HG03025 (cell line): ENCODE measurements around the gene RAD18.
A peak's percentile ranks its signal among the peaks of the same experiment; 100 is the strongest.

Experiments
- ATAC-seq: cut with Tn5 transposase; IDR thresholded peaks from one replicate; pipeline ENCODE4 v1.9.1; 2021; ENCODE audit warnings: mild to moderate bottlenecking, moderate library complexity; ENCODE audit not compliant: unreplicated experiment, low FRiP score

Gene RAD18

DNA sequence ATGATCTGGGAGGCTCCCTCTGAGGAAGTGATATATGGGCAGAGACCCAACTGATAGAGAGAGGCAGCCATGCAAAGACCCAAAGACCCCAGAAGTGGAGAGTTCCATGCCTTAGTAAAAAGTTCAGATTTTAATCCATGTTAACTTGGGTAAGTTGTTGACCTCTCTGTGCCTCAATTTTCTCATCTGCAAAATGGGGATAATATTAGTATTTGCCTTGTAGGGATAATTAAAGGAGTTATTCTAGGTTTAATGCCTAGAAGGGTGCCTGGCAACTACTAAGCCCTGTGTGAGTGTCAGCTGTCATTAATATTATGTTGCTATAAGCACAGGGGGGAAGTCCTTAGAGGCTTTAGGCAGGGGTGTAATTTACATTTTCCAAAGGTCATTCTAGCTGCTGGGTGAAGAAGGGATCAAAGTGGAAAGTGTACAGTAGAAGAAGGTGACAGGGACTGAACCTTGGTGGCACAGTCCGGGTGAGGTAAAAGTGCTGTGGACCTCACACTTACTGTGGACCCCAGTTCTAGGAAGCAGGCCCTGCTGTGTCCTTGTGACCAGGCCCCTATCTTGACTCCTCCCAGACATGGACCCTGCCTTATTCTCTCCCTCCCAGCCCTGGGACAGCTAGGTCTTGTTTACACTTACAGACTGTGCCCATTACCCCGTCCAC is 3.0 kb upstream of the RAD18 start:
- no peak for ATAC-seq

DNA sequence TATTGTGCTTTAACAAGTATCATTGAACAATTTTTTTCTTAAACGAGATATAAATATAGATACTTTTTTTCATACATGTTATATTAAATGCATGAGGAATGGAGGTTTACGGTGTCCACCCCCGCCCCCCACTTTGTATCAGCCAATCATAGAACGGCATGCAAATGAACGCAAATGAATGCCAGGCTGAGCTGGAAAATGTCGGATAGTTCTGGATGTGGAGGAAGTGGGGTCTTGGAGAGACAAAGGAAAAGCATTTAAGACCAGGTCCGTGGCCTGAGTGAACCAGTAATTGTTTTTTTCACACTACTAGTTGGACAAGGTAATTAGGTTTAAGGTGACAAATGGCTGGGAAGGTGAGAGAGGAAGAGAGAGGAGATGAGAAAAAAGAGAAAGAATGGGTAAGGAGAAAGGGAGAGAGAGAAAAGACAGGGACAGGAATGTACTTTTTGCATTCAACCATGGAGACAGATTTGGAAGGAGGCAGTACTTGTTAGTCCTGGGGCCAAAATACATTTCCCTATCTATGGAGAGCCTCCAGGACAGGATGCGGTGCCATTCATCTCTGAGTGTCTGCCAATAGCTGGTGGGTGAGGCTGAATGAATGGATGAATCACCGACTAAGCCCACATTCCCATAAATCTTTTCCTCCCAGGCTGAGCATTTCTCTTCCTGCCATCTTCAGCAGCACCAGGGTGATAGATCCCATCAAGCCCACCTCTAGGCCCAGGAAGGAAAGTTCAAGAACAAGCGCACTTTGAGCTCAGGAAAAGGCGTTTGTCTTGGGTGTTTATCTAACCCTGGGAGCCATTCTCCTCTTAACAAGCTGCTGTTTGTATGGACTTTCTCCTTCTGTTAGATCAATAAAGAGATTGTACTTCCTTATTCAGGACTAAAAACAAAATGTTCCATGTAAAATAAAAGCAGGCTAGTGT is 1.4 kb upstream of the RAD18 start:
- no peak for ATAC-seq

DNA sequence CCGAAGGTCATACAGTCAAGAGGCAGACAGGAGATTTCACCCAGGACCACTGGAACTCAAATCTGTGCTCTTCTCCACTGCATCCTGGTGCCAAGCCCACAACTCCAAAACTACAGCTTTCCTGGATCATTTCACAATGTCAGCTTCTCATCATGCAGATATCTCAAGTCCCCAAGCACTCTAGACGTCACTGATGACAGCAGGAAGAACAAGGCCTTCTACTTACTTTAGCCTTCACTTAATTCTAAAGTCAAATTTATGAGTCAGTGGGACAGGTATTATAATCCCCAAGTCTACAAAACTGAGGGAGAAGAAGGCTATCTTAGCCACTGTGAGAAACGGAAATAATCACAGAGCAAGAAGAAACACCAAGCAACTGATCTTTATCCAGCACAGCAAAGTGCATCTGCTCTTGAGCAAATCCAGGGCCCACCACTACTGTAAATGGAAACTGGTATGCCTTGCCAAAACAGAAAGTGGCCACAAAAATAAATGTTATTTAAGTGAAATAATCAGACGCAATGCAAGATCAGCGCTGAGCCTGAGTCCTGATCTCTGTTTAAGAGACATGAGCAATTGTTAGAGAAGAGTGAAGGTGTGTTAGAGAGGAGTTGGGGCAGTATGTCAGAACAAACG is 928 bp downstream of the RAD18 start:
- ATAC-seq: no peak

DNA sequence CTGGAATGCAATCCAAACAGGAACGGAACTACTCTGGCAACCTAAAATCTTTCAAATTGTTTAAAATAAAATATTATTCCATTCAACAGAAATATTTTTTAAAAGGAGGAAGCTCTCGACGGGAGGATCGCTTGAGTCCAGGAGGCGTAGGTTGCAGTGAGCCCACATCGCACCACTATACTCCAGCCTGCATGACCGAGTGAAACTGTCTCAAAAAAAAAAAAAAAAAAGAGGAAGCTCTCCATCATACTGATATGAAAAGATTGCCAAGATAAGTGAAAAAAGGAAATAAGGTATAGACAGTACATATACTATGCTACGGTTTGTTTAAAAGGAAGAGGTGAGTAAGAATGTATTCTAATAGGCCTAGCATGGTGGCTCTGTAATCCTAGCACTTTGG is 3.6 kb downstream of the RAD18 start:
- ATAC-seq: no peak

DNA sequence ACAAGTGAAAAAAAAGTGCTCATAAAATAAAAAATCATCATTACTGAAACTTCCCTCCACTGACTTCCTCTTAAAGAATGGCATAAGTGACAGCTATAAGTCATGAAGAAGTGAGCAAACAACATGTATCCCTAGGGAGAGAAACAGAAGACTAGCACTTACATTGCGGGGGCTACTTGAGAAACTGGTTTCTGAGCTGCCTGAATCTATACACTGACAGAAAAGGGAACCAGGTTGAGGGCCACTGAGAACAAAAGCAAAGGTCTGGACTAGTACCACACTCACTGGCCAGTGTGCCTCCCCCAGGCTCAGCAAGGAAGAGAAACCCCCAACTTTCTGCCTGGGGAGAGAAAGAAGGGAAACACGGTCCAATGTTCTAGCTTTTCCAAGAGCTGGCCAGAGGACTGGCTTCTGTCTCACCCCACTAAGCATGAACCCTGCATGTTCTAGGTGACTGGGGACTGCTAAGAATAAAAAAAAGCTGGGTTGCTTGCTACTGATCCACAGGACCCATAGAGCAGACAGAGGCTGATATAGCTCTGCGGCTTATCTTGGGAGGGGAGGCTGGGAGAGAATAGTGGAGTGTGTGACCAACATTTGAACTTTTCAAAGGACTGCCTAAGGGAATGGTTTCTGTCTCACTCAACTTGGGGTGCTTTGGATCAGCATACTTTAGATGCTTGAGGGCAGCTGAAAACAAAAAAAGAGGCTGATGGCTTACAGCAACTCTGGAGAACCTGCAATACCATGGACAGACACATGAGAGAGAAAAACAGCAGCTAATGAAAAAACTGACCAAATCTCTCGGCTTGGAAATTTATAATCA is 8.1 kb downstream of the RAD18 start:
- ATAC-seq: peak; percentile 77

DNA sequence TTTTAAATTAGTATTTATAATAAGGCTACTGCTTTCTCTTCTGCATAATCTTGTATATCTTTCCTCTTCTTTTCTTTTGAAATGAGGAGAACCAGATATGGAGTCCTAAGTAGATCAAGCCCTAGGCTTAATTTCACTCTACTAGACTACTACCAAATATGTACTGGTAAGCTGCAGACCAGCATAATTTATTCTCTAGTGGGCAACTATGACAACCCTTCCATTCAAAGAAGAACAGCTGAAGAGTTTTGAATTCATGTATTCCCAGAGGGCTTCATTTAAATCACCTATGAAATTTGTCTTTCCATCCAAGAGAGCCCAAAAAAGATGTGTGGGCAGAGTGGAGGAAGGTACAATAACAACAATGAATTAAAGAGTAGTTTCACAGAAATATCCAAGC is 10.0 kb downstream of the RAD18 start:
- no peak for ATAC-seq

DNA sequence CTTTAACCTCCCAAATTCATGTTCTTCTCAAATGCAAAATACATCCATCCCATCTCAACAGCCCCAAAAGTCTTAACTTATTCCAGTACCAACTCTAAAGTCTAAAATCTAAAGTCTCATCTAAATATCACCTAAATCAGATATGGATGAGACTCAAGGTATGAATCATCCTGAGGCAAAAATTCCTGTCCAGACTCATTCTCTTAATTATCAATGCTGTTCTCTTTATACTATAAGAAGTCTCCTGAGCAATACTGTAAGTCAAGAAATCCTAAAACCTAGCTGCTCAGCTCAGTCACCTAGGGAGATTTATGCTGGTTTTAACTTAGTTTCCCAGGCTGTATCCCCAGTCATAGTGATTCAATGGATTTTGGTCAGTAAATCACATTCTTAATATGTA is 11.1 kb downstream of the RAD18 start:
- ATAC-seq: no peak

DNA sequence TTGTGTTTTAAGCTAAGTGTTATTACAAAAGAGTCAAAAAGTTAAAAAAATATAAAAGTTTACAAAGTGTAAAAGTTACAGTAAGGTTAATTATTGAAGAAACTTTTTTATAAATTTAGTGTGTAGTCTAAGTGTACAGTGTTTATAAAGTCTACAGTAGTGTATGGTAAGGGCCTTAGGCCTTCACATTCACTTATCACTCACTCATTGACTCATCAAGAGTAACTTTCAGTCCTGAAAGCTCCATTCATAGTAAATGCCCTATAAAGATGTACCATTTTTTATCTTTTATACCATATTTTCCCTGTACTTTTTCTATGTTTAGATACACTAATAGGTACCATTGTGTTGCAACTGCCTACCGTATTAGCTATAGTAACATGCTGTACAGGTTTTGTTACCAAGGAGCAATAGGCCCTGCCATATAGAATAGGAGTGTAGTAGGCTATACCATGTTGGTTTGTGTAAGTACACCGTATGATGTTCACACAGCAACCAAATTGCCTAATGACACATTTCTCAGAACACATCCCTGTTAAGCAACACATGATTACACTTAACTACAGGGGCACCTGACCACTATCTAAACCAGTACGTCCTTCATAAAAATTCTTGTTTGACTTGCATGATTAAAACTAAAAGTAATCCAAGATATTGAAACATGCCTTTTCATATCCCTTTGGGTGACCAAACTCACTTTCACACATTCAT is 17.2 kb downstream of the RAD18 start:
- no peak for ATAC-seq

DNA sequence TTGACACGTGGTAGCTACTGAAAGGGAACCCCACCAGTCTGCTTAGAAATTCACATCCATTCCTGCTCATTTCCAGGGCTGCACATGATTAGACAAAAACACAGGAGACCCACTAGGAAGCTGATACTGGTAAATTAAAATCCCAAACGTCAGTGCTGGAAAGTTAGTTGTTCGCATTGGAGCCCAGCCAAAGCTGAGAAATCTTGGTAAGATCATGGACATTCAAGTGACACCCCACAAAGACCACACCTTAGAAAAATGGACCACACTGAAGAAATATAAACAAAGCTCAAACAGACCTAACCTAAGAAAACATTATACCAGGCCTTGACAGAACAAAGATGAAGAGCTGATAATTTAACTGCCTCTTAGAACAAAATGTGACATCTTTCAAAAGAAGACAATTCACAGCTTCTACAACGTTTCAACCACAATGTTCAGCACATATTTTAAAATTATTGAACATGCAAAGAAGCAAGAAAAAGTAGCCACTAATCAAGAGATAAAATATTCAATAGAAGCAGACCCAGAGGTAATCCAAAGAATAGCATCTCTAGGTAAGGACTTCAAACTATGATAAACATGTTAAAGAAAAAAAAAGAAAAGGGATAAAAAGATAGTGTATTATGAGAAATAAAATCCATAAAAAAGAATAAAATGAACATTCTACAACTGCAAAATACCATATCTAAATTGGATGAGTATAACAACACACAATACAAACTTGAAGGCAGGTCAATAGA is 20.4 kb downstream of the RAD18 start:
- ATAC-seq: no peak

DNA sequence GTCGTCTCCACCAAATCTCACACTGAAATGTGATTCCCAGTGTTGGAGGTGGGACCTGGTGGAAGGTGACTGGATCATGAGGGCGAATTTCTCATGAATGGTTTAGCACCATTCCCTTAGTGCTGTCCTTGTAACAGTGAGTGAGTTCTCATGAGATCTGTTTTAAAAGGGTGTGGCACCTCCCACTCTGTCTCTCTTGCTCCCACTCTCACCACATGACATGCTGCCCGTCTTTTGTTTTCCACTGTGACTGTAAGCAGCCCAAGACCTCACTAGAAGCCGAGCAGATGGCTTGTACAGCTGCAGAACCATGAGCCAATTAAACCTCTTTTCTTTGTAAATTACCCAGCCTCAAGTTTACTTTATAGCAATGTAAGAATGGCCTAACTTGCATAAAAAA is 21.2 kb downstream of the RAD18 start:
- no peak for ATAC-seq

DNA sequence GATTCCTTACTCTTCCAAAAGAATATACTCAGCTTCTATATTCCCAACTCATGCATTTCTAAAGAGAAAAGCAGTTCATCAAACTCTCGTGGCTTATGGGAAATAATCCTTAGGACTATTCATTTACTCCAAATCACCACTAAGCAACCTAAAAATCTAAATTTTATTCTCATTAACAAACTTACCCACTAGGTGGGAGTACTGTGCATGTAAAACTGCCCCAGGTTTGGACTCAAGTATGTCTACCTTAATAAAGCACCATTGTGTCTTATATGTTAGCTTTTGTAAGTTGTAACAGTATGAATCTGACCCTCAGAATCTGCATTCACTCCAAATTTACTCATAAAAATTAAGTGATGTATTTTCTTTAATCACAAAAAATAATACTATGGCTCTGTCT is 25.3 kb downstream of the RAD18 start:
- ATAC-seq: no peak

DNA sequence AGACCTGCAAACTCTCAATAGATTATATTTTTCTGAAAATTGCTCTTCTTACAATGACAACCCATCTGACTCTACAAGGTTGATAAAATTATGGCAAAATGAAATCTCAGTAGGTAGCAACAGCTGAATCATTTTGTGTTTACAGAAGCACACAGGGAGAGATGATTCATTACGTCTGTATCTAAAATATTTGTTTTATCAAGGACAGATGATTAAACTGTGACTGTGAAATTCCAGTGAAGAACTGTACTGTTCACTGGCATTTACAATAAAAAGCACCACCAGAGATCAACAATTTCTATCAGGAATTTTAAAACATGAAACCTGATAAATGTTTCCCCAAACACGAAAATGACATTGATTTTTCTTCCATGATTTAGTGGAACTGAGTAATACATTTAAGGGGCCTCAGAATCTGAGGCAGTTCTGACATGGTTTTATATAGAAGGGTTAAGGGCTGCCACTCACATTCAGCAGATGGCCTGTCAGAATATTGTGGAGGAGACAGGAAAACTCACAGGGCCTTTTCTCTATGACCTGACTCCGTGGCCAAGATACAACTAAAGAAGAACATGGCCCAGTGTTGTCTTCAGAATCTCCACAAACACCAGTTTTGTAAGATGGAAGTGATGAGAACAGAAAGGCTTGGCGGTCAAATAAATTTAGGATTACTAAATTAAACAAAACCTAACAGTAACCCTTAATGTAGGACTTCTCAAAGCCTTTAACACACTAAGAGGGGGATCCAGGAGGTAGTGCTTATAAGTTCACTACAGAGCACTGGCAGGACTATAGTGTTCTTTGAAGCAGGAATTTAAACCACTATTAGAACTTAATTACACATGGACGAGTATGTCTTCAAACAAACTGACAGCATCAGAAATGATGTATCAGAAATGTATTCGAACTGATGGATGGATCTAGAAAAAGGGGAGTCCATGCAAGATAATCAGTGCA is 25.9 kb downstream of the RAD18 start:
- no peak for ATAC-seq

DNA sequence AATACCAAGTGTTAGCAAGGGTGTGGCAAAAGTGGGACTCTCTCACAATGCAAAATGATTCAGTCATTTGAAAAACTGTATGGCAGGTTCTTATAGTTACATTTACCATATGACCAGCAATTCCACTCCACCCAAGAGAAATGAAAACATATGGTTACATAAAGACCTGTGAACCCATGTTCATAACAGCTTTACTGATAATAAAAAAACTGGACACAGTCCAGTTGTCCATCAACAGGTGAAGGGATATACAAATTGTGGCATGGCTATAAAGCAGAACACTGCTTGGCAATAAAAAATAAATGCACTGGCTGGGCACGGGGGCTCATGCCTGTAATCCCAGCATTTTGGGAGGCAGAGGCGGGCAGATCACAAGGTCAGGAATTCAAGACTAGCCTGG is 30.8 kb downstream of the RAD18 start:
- ATAC-seq: no peak

DNA sequence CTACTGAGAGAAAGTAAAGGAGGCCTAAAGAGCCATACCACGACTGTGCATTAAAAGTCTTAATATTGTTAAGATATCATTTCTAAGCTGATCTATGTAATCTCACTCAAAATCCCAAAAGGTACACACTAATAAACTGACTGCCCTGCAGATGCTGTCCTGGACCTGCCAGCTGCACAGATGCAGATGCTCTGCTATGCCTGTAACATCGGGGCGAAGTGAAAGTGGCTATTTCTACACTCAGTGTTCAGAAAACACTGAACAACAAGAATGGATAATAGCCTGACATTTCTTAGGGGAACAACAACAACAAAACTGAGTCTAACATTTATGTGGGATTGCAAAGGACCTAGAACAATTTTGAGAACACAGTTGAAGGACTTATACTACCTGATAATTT is 31.9 kb downstream of the RAD18 start:
- ATAC-seq: no peak

DNA sequence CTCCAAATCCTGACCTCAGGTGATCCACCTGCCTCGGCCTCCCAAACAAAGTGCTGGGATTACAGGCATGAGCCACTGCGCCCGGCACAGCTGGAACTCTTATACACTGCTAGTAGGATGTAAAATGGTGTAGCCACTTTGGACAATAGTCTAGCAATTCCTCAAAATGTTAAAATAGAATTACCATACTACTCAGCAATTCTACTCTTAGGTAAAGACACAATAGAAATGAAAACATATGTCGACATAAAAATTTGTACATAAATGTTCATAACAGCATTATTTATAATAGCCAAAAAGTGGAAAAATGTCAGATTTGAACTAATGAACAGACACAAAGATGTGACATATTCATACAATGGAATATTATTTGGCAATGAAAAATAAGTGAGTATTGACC is 33.4 kb downstream of the RAD18 start:
- no peak for ATAC-seq

DNA sequence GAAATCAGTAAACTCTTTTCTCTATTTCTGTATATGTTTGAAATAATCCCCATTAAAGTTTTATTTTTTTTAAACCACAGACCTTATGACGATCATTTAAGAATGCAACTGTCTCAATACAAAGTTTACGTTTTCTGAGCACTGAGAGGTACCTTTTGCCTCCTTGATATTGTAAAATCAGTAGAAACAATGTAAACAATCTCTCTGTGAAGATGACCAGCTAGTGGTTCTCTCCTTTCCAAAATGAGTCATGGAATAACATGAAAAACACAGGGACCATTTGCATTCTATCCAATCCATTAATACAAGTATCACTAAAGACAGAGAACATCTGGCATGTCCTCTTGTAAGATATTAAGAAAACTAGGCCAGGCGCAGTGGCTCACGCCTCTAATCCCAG is 48.8 kb downstream of the RAD18 start:
- no peak for ATAC-seq

DNA sequence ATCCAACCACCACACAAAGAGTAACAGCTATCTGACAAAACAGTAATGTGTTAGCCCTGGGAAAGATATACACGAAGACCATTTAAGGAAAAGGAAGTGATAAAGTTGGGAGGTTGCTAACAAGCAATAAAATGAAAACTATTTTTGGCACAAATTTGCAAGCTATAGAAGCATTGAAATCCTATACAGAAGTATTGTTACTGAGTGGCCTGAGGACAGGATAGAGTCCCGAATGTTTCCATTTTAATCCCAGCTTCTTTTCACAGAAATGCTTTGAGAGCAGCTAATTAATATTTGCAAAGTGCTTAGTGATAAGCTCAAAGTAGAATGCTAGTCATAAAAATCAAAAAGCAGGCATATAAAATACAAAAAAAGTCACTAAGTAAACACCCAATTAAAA is 51.5 kb downstream of the RAD18 start:
- ATAC-seq: no peak

DNA sequence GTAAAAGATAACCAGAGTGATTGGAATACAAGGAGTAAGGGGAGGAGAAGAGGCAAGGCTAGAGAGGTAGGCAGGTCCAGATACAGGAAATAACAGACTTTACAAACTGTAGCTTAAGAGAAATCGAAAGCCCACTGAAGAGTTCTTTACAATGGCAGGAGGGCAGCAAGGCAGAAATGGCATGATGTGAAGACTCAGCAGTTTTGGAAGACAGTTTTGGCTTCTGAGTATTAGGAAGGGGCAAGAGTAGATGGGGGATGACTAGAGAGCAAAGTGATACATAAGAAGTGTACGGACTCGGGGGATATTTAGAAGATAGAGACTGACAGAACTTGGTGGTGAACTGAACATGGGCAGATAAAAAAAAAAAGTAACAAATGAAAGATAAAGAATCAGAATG is 54.1 kb downstream of the RAD18 start:
- no peak for ATAC-seq
